K562 (cell line): Measurements from ENCODE around the gene LRP2BP. TPM values are rescaled to one million over a fixed set of nuclear protein-coding genes. Genes with fewer than 3 reads are reported as not detected.

ENCODE experiments used
- ATAC-seq: fragments of 200-7000 bp; cut with Tn5 transposase; 3 replicates; pipeline ENCODE4 v1.9.1; 2020; ENCODE audit warnings: moderate library complexity
- BruUV-seq: library from RNA; stranded (reverse); fragments of 400-500 nt; replicated peaks from 2 replicates; lab custom pipeline; 2021; lab: Mats Ljungman, UMichigan
- CTCF ChIA-PET: fragments of 300-600 bp; formaldehyde crosslinking; extraction: SDS; loops from one replicate; lab custom pipeline; 2021; ENCODE audit warnings: low intra/inter-chr PET ratio; lab: Yijun Ruan, JAX
- POLR2A ChIA-PET: fragments of 300-600, 350-650 bp; sonication (Branson Sonifier 250); formaldehyde crosslinking; extraction: SDS; loops from one replicate; lab custom pipeline; 2021; ENCODE audit warnings: antibody characterized with exemption, inconsistent platforms; lab: Yijun Ruan, JAX
- DNase-seq, 4 experiments: peaks; one replicate each; pipeline versions ENCODE4 v3.0.0 to v3.0.0-alpha.2; 2011 to 2018; ENCODE audit warnings: low spot score in 3 of 4, mixed read lengths in 3 of 4; ENCODE audit errors: extremely low read depth in 1 of 4
- FAIRE-seq: peaks from 2 replicates; lab custom pipeline; 2011; peaks lifted over from hg19 to GRCh38; lab: Jason Lieb, UNC
- H2AFZ ChIP-seq: 2 replicates; pipeline ENCODE4 v1.6.0; 2011; ENCODE audit warnings: low read depth, low read length, control low read depth, inconsistent platforms
- H3K27ac ChIP-seq: fragments of 200-600 bp; 3 replicates; pipeline ENCODE4 v1.8.0; 2011; ENCODE audit warnings: low read depth, mild to moderate bottlenecking, control low read depth, inconsistent platforms, low read length, moderate library complexity, mixed read lengths; ENCODE audit errors: extremely low read depth
- H3K27me3 ChIP-seq, 2 experiments: fragments of 300-600 bp in 1 of 2; 2 replicates in 1 of 2; 3 replicates in 1 of 2; pipeline versions ENCODE4 v1.6.0 to v1.8.0; 2011; ENCODE audit warnings: inconsistent platforms in 2 of 2, low read length in 2 of 2, mild to moderate bottlenecking in 1 of 2, mixed read lengths in 1 of 2, moderate library complexity in 1 of 2; ENCODE audit not compliant: control insufficient read depth in 2 of 2, insufficient read depth in 2 of 2
- H3K36me3 ChIP-seq: fragments of 300-600 bp; 3 replicates; pipeline ENCODE4 v1.8.0; 2011; ENCODE audit warnings: mild to moderate bottlenecking, low read length, inconsistent platforms; ENCODE audit not compliant: control insufficient read depth, insufficient read depth
- H3K4me1 ChIP-seq, 2 experiments: fragments of 200-600 bp in 1 of 2; replicated peaks in 1 of 2; 2 replicates in 1 of 2; 3 replicates in 1 of 2; pipeline versions ENCODE4 v1.5.1 to v1.8.0; 2011; ENCODE audit warnings: inconsistent platforms in 2 of 2, low read length in 2 of 2, mild to moderate bottlenecking in 1 of 2, mixed read lengths in 1 of 2, moderate library complexity in 1 of 2; ENCODE audit not compliant: control insufficient read depth in 2 of 2, insufficient read depth in 2 of 2
- H3K4me2 ChIP-seq: 2 replicates; pipeline ENCODE4 v1.6.1; 2011; ENCODE audit warnings: low read length, control low read depth, inconsistent platforms, mixed read lengths; ENCODE audit not compliant: insufficient read depth
- H3K4me3 ChIP-seq: fragments of 200-600 bp; sonication (generic), shearing (Covaris generic); 2 replicates; pipeline ENCODE4 v1.5.1; 2016; ENCODE audit warnings: control low read depth, inconsistent platforms
- H3K79me2 ChIP-seq: fragments of 200-600 bp; 3 replicates; pipeline ENCODE4 v1.8.0; 2011; ENCODE audit warnings: low read length, inconsistent platforms; ENCODE audit not compliant: control insufficient read depth, insufficient read depth
- H3K9ac ChIP-seq, 2 experiments: 2 replicates each; pipeline versions ENCODE4 v1.6.0 to v1.6.1; 2011; ENCODE audit warnings: low read depth in 2 of 2, low read length in 2 of 2, control low read depth in 1 of 2, inconsistent platforms in 1 of 2, mild to moderate bottlenecking in 1 of 2, mixed read lengths in 1 of 2; ENCODE audit not compliant: insufficient read depth in 1 of 2
- H3K9me1 ChIP-seq: one replicate; pipeline ENCODE4 v1.6.0; 2011; ENCODE audit warnings: inconsistent platforms, mild to moderate bottlenecking, low read length, moderate library complexity; ENCODE audit not compliant: control insufficient read depth, insufficient read depth
- H3K9me3 ChIP-seq: replicated peaks from 2 replicates; pipeline ENCODE4 v1.5.1; 2011; ENCODE audit warnings: low read depth, low read length, inconsistent platforms; ENCODE audit not compliant: control insufficient read depth, insufficient read depth
- H4K20me1 ChIP-seq: replicated peaks from 2 replicates; pipeline ENCODE4 v1.6.1; 2011; ENCODE audit warnings: low read length, inconsistent platforms, mixed read lengths; ENCODE audit not compliant: control insufficient read depth, insufficient read depth
- CBX3 ChIP-seq, 2 experiments: IDR thresholded peaks; 1 replicate in 1 of 2; 2 replicates in 1 of 2; pipeline ENCODE4 v1.6.1; 2012; ENCODE audit warnings: inconsistent platforms in 2 of 2, low read length in 2 of 2, borderline replicate concordance in 1 of 2, control low read depth in 1 of 2
- FOXK2 ChIP-seq, 2 experiments: fragments of 450-650 bp; IDR thresholded peaks in 1 of 2; conservative IDR thresholded peaks in 1 of 2; 2 replicates each; pipeline ENCODE4 v1.6.1; 2016; ENCODE audit warnings: low read depth in 2 of 2, mild to moderate bottlenecking in 1 of 2
- HEY1 ChIP-seq: fragments of 250-450 bp; sonication (Bioruptor Pico); IDR thresholded peaks from 2 replicates; pipeline ENCODE4 v1.5.0; 2020; ENCODE audit warnings: mild to moderate bottlenecking, moderate library complexity, borderline replicate concordance
- HNRNPL ChIP-seq: fragments of 200-400 bp; formaldehyde crosslinking; IDR thresholded peaks from 2 replicates; pipeline ENCODE4 v1.6.1; 2017; ENCODE audit warnings: low read depth, mild to moderate bottlenecking, low read length
- JUNB ChIP-seq: fragments of 450-650 bp; formaldehyde crosslinking; conservative IDR thresholded peaks from 2 replicates; pipeline ENCODE4 v1.4.0; 2020; ENCODE audit warnings: mild to moderate bottlenecking
- KLF16 ChIP-seq: IDR thresholded peaks from 2 replicates; pipeline ENCODE4 v1.6.1; 2016; ENCODE audit warnings: antibody characterized with exemption
- MYNN ChIP-seq, 2 experiments: sonication (generic); formaldehyde crosslinking in 1 of 2; IDR thresholded peaks; 2 replicates each; pipeline versions ENCODE4 v1.5.0 to v1.6.1; 2016 to 2020; ENCODE audit warnings: antibody characterized with exemption in 1 of 2, missing genetic modification reagents in 1 of 2
- RAD51 ChIP-seq: fragments of 450-650 bp; IDR thresholded peaks from 2 replicates; pipeline ENCODE4 v1.7.1; 2016; ENCODE audit warnings: low read depth, mild to moderate bottlenecking, borderline replicate concordance
- RFX7 ChIP-seq: fragments of 250-450 bp; sonication (Bioruptor Pico); IDR thresholded peaks from 2 replicates; pipeline ENCODE4 v1.5.1; 2021; ENCODE audit warnings: mild to moderate bottlenecking
- SAFB ChIP-seq: fragments of 200-400 bp; formaldehyde crosslinking; IDR thresholded peaks from 2 replicates; pipeline ENCODE4 v1.6.1; 2017; ENCODE audit warnings: low read depth, low read length, borderline replicate concordance
- SIN3A ChIP-seq, 2 experiments: fragments of 150-350 bp in 1 of 2; IDR thresholded peaks; 2 replicates each; pipeline ENCODE4 v1.6.1; 2011 to 2016; ENCODE audit warnings: borderline replicate concordance in 2 of 2, low read depth in 2 of 2, low read length in 2 of 2, mild to moderate bottlenecking in 2 of 2, moderate library complexity in 2 of 2; ENCODE audit not compliant: control insufficient read depth in 1 of 2
- SLC30A9 ChIP-seq: fragments of 250-450 bp; sonication (Bioruptor Pico); IDR thresholded peaks from 2 replicates; pipeline ENCODE4 v1.8.0; 2022; ENCODE audit warnings: mild to moderate bottlenecking, moderate library complexity
- SMC3 ChIP-seq: conservative IDR thresholded peaks from 2 replicates; pipeline ENCODE4 v1.6.1; 2011; ENCODE audit warnings: low read depth, low read length, improper control_type of control experiment; ENCODE audit not compliant: insufficient read depth
- TAF7 ChIP-seq: fragments of 450-650 bp; IDR thresholded peaks from 2 replicates; pipeline ENCODE4 v1.6.1; 2016; ENCODE audit warnings: missing genetic modification characterization, missing compliant biosample characterization
- THRAP3 ChIP-seq: fragments of 450-650 bp; IDR thresholded peaks from 2 replicates; pipeline ENCODE4 v1.6.1; 2016; ENCODE audit warnings: mild to moderate bottlenecking, inconsistent platforms, borderline replicate concordance
- ZC3H11A ChIP-seq: IDR thresholded peaks from 2 replicates; pipeline ENCODE4 v1.6.1; 2012; ENCODE audit warnings: low read depth, low read length, improper control_type of control experiment
- ZNF445 ChIP-seq: fragments of 250-450 bp; sonication (Bioruptor Pico); IDR thresholded peaks from 2 replicates; pipeline ENCODE4 v1.4.0; 2020; ENCODE audit warnings: low read depth, mild to moderate bottlenecking, moderate library complexity
- ZNF449 ChIP-seq: fragments of 250-450 bp; sonication (Bioruptor Pico); IDR thresholded peaks from 2 replicates; pipeline ENCODE4 v1.8.0; 2022; ENCODE audit warnings: moderate library complexity, mild to moderate bottlenecking, inconsistent platforms
- ZNF583 ChIP-seq: fragments of 250-450 bp; sonication (Bioruptor Pico); IDR thresholded peaks from 2 replicates; pipeline ENCODE4 v1.4.0; 2020
- ZNF696 ChIP-seq: fragments of 250-450 bp; sonication (Bioruptor Pico); conservative IDR thresholded peaks from 2 replicates; pipeline ENCODE4 v1.4.0; 2020; ENCODE audit warnings: mild to moderate bottlenecking, moderate library complexity
- WGBS: fragments of 100-300 bp; shearing (Covaris generic); methylation state at CpG from one replicate; pipeline ENCODE4 v1.1.6; 2016; ENCODE audit warnings: low coverage, mixed read lengths; ENCODE audit not compliant: insufficient coverage; ENCODE audit errors: missing lambda C conversion rate; 5-methylcytosine and 5-hydroxymethylcytosine counted together
- in situ Hi-C: fragments of 300-500 bp; cut with MboI; formaldehyde crosslinking; loops from 4 replicates; pipeline ENCODE4 v1.15.0; 2018; ENCODE audit warnings: inconsistent platforms, mixed read lengths
- intact Hi-C: fragments of 100-400 bp; cut with micrococcal nuclease; formaldehyde crosslinking; loops from 2 replicates; pipeline ENCODE4 v1.14.2; 2022
- polyA plus RNA-seq, 8 experiments: library from polyadenylated mRNA; depleted of rRNA in 4 of 8; stranded (reverse) in 5 of 8; unstranded in 3 of 8; fragments of >200 nt; fragmentation: Nextera tagmentation in 2 of 8; fragmentation: Illumina TruSeq in 1 of 8; extraction: Ambion mirVana in 2 of 8; extraction: Trizol in 1 of 8; gene quantifications; 2 replicates each; pipeline versions ENCODE4 v1.2.1 to v1.2.3, GENCODE V29; 2011 to 2014; ENCODE audit warnings: inconsistent platforms in 1 of 8, missing spikeins in 1 of 8
- total RNA-seq, 7 experiments: library from RNA; depleted of rRNA in 6 of 7; stranded (reverse); fragments of >200 nt in 6 of 7; fragmentation: Illumina TruSeq in 2 of 7; extraction: Trizol in 2 of 7; gene quantifications; 2 replicates each; pipeline versions ENCODE4 v1.2.1 to v1.2.3, GENCODE V29; 2011 to 2021; ENCODE audit warnings: low replicate concordance in 1 of 7
- TF ChIP-seq, protein P1 (sequence below): fragments of 250-450 bp; sonication (Bioruptor Pico); IDR thresholded peaks from 2 replicates; pipeline ENCODE4 v1.8.0; 2022; ENCODE audit warnings: inconsistent platforms, mild to moderate bottlenecking, moderate library complexity, borderline replicate concordance

Gene LRP2BP
- total and polyA plus RNA-seq, 9 of the 15 experiments (the other 6 are each of a cell fraction or from before 2014, with no cell fraction given) = 0.42 to 2.1 (median 0.62) TPM

- Histone ChIP-seq H3K79me2 (peaks cover 35% of the 10 kb centered on the region), H3K36me3 (peaks cover 18% of the 10 kb centered on the region), H4K20me1 (no peaks in the 10 kb centered on the region), H3K9me3 (no peaks in the 10 kb centered on the region), H3K4me1 (peaks cover 2 to 20% of the 10 kb centered on the region in 2 experiments; a peak in 4 of 5 replicates), H3K4me3 (peak overlapping the region; percentile 56), H3K9me1 (no peaks in the 10 kb centered on the region), H3K27ac (peak overlapping the region; percentile 94), H3K4me2 (peak overlapping the region; percentile 84), H3K9ac (peak overlapping the region in 1 of 2 experiments; percentile 82; a peak in 2 of 4 replicates), H2AFZ (peak overlapping the region; percentile 81), H3K27me3 (no peaks in the 10 kb centered on the region)
- POLR2A ChIA-PET = interaction anchor here (0.8 to 3.4 kb wide), 4 partner anchors 9 to 184 kb away, joined by 3 to 21 read pairs (median 9); no protein-coding TSS in a partner anchor
- in situ Hi-C loops (loop anchor here (10.0 kb wide), 1 partner anchor 190 kb away; the partner anchor contains the start of genes CFAP97 and SNX25), intact Hi-C loops (loop anchor here (2.0 to 5.0 kb wide), 3 partner anchors 36 to 192 kb away; partner anchors contain the start of gene CFAP97)
- FAIRE-seq (no peak), DNase-seq (peak in 2 of 4 experiments; percentile 23 to 59), ATAC-seq (no peak)
- CTCF ChIA-PET = no interaction called here
- TSS peak; percentile 57 for BruUV-seq
- 7% methylated on average over 12 of the region's 12 CpGs for WGBS
- TF ChIP-seq MYNN (IDR thresholded peaks at IDR 0.05) = no peak
- no peak for TF ChIP-seq MYNN (CRISPR knock-in tag; IDR thresholded peaks at IDR 0.05)
- TF ChIP-seq JUNB (CRISPR knock-in tag) = no peak
- TF ChIP-seq SMC3 = no peak
- no peak for TF ChIP-seq RAD51
- TF ChIP-seq KLF16 = no peak
- no peak for TF ChIP-seq ZNF449 (CRISPR knock-in tag)
- no peak for TF ChIP-seq SLC30A9
- TF ChIP-seq, protein P1, sequence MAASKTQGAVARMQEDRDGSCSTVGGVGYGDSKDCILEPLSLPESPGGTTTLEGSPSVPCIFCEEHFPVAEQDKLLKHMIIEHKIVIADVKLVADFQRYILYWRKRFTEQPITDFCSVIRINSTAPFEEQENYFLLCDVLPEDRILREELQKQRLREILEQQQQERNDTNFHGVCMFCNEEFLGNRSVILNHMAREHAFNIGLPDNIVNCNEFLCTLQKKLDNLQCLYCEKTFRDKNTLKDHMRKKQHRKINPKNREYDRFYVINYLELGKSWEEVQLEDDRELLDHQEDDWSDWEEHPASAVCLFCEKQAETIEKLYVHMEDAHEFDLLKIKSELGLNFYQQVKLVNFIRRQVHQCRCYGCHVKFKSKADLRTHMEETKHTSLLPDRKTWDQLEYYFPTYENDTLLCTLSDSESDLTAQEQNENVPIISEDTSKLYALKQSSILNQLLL (CRISPR knock-in tag) = no peak
- TF ChIP-seq CBX3 (IDR thresholded peaks at IDR 0.05; ENCODE audit: borderline replicate concordance in 1 of 2, low read length in 2 of 2) = no peak
- TF ChIP-seq ZC3H11A = no peak
- TF ChIP-seq HEY1 (CRISPR knock-in tag) = no peak
- TF ChIP-seq FOXK2 (conservative IDR thresholded peaks at IDR 0.05 in 1 of 2, IDR thresholded peaks at IDR 0.05 in 1 of 2; ENCODE audit: low read depth in 2 of 2) = no peak
- no peak for TF ChIP-seq TAF7 (tag)
- TF ChIP-seq ZNF583 = no peak
- TF ChIP-seq HNRNPL = no peak
- no peak for TF ChIP-seq RFX7 (CRISPR knock-in tag)
- no peak for TF ChIP-seq SIN3A (IDR thresholded peaks at IDR 0.05; ENCODE audit: borderline replicate concordance in 2 of 2, control insufficient read depth in 1 of 2, low read depth in 2 of 2, low read length in 2 of 2)
- no peak for TF ChIP-seq SAFB
- no peak for TF ChIP-seq ZNF696 (CRISPR knock-in tag)
- TF ChIP-seq ZNF445 = no peak
- TF ChIP-seq THRAP3 = no peak
Observed at GRCh38 chr4:185394568-185395237, 1.0 kb downstream of the LRP2BP start.
